Gastroesophageal sphincter (tissue), 4 donors: ENCODE measurements around the gene SLC10A6. TPM values are rescaled to one million over a fixed set of nuclear protein-coding genes. Genes with fewer than 3 reads are reported as not detected.

Experiments
- ATAC-seq: fragments of 150-250 bp; one replicate; pipeline ENCODE4 v1.9.1; 2016; ENCODE audit warnings: mild to moderate bottlenecking, moderate library complexity
- H3K27ac ChIP-seq, 4 donors: fragments of 200-600 bp; sonication (generic) in 3 of 4; 1 replicate in 3 of 4; 2 replicates in 1 of 4; pipeline ENCODE4 v1.5.1; 2016 to 2019
- H3K27me3 ChIP-seq: fragments of 200-600 bp; sonication (generic); one replicate; pipeline ENCODE4 v1.5.1; 2019
- H3K36me3 ChIP-seq, 2 donors: fragments of 200-600 bp; sonication (generic); one replicate each; pipeline ENCODE4 v1.5.1; 2019; ENCODE audit warnings: control low read depth in 1 of 2
- H3K4me1 ChIP-seq, 3 donors: fragments of 200-600 bp; sonication (generic); 1 replicate in 2 of 3; 2 replicates in 1 of 3; pipeline ENCODE4 v1.5.1; 2016 to 2019; ENCODE audit warnings: control low read depth in 2 of 3
- H3K4me3 ChIP-seq, 2 donors: fragments of 200-600 bp; sonication (generic); one replicate each; pipeline ENCODE4 v1.5.1; 2019; ENCODE audit warnings: mild to moderate bottlenecking in 1 of 2, moderate library complexity in 1 of 2
- H3K9me3 ChIP-seq, 3 donors: fragments of 200-600 bp; sonication (generic); one replicate each; pipeline ENCODE4 v1.5.1; 2017 to 2019; ENCODE audit warnings: control low read depth in 2 of 3
- EP300 ChIP-seq: sonication (generic); formaldehyde crosslinking; IDR thresholded peaks from one replicate; pipeline ENCODE4 v1.6.1; 2017; ENCODE audit warnings: antibody characterized with exemption, mild to moderate bottlenecking
- POLR2A ChIP-seq, 2 donors: fragments of 450-650 bp; IDR thresholded peaks; one replicate each; pipeline ENCODE4 v1.6.1; 2017; ENCODE audit warnings: antibody characterized with exemption in 2 of 2, mild to moderate bottlenecking in 2 of 2, moderate library complexity in 1 of 2
- POLR2AphosphoS5 ChIP-seq: sonication (generic); formaldehyde crosslinking; IDR thresholded peaks from one replicate; pipeline ENCODE4 v1.6.1; 2017; ENCODE audit warnings: antibody characterized with exemption
- WGBS, 2 donors: methylation state at CpG; one replicate each; pipeline ENCODE4 v1.1.5; 2018; ENCODE audit warnings: low coverage in 1 of 2; 5-methylcytosine and 5-hydroxymethylcytosine counted together
- total RNA-seq, 4 donors: library from RNA; depleted of rRNA; stranded (reverse); fragments of >200 nt; gene quantifications; one replicate each; pipeline ENCODE4 v1.1.0, GENCODE V29; 2016
- TF ChIP-seq, protein P1 (sequence below), 4 experiments: fragments of 200-600 bp in 2 of 4; fragments of 450-650 bp in 2 of 4; sonication (generic) in 1 of 4; IDR thresholded peaks; one replicate each; pipeline ENCODE4 v1.5.1; 2017 to 2019; ENCODE audit warnings: antibody characterized with exemption in 4 of 4, mild to moderate bottlenecking in 2 of 4, moderate library complexity in 2 of 4

SLC10A6 gene
- total RNA-seq, 4 donors from 2014 or later, result 0.35 to 3.3 (median 2.0) TPM

DNA sequence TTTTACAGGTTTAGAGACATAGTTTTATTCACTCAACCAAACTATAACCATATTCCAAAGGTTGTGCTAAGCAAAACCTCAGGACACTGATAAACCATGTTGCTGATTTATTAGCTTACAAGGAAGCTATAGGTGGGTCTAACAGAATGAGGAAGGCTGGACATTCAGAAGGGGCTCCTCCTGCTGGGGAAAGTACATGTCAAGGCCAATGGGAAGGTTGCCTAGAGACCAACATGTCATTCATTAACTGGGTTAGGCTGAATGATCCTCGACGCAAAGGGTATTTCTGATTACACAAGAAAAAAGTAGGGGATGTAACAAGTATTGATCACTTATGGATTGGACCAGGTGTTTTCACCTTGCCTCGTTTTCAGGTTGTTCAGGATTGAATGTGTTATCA is 30.3 kb downstream of the SLC10A6 start:
- H3K36me3 ChIP-seq, result peaks cover 0 to 29% of the 10 kb centered on the region in 2 donors
- no peaks in the 10 kb centered on the region for H3K27me3 ChIP-seq
- H3K9me3 ChIP-seq, result peaks cover 0 to 11% (median 0%) of the 10 kb centered on the region in 3 donors
- H3K4me1 ChIP-seq, result peaks cover 0 to 10% (median 0%) of the 10 kb centered on the region in 3 donors
- no peak for ATAC-seq
- 89 to 97% methylated on average over 3 of the region's 3 CpGs for WGBS, 2 donors
- H3K27ac ChIP-seq, result no peak overlapping the region
- no peak overlapping the region for H3K4me3 ChIP-seq
- TF ChIP-seq POLR2A (IDR thresholded peaks at IDR 0.05) (no peak), POLR2AphosphoS5 (no peak), EP300 (no peak)
- TF ChIP-seq, protein P1, sequence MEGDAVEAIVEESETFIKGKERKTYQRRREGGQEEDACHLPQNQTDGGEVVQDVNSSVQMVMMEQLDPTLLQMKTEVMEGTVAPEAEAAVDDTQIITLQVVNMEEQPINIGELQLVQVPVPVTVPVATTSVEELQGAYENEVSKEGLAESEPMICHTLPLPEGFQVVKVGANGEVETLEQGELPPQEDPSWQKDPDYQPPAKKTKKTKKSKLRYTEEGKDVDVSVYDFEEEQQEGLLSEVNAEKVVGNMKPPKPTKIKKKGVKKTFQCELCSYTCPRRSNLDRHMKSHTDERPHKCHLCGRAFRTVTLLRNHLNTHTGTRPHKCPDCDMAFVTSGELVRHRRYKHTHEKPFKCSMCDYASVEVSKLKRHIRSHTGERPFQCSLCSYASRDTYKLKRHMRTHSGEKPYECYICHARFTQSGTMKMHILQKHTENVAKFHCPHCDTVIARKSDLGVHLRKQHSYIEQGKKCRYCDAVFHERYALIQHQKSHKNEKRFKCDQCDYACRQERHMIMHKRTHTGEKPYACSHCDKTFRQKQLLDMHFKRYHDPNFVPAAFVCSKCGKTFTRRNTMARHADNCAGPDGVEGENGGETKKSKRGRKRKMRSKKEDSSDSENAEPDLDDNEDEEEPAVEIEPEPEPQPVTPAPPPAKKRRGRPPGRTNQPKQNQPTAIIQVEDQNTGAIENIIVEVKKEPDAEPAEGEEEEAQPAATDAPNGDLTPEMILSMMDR (IDR thresholded peaks at IDR 0.05), result no peak

- TF ChIP-seq, protein P1 (IDR thresholded peaks at IDR 0.05), result no peak
- TF ChIP-seq POLR2AphosphoS5, result no peak
- H3K27me3 ChIP-seq, result no peaks in the 10 kb centered on the region
- H3K4me3 ChIP-seq, result no peak overlapping the region
- H3K4me1 ChIP-seq, result peaks cover 0 to 10% (median 0%) of the 10 kb centered on the region in 3 donors
- peaks cover 0 to 11% (median 0%) of the 10 kb centered on the region in 3 donors for H3K9me3 ChIP-seq
- H3K36me3 ChIP-seq, result peaks cover 0 to 28% of the 10 kb centered on the region in 2 donors
- H3K27ac ChIP-seq, result no peak overlapping the region
- 83 to 96% methylated on average over 1 to 2 of the region's 2 CpGs for WGBS, 2 donors
- ATAC-seq, result no peak
Observed at GRCh38 chr4:86818211-86818610, 31.0 kb downstream of the SLC10A6 start.

DNA sequence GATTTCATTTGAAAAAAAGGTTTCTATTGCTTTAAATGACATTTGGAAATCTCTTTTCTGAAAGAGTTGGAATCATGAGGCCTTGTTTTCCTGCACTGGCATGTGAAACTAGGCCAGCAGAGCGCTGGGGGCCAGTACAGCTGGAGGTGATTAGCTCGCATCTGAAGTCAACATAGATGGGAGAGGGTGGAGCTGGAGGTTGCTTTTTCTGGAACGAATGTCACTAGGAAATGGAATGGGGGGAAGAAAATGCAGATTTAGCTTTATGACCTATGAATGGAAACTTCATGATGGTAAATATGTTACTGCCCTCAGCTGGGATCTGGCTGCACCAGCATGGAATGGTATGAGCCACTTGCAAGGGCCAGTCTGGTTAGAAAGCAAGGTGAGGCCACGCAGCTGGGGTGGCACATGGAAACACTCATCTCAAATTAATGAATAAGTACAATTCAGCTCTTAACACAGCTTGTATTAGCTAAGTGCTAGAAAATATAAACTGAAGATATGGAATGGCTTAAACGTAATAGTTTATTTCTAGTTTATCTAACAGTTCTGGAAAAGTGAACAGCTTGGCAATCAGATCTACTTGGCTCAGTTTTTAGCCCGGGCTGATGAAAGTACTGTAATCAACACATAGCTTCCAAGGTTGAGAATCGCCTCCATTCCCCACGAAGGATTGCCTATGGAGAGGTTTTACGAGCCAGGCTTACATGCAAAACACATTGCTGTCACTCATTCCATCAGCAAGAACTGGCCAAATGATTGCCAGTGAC is 32.5 kb downstream of the SLC10A6 start:
- H3K4me1 ChIP-seq, result peaks cover 0 to 10% (median 0%) of the 10 kb centered on the region in 3 donors
- H3K36me3 ChIP-seq, result peaks cover 0 to 38% of the 10 kb centered on the region in 2 donors
- 18 to 62% methylated on average over 9 of the region's 9 CpGs for WGBS, 2 donors
- peak overlapping the region in 3 of 4 donors; percentile 33 to 59 (median 43) for H3K27ac ChIP-seq
- peak; percentile 83 for ATAC-seq
- no peaks in the 10 kb centered on the region for H3K27me3 ChIP-seq
- no peak overlapping the region for H3K4me3 ChIP-seq
- H3K9me3 ChIP-seq, result peaks cover 0 to 11% (median 0%) of the 10 kb centered on the region in 3 donors
- TF ChIP-seq, protein P1 (IDR thresholded peaks at IDR 0.05), result no peak
- TF ChIP-seq POLR2A (IDR thresholded peaks at IDR 0.05) (no peak), POLR2AphosphoS5 (no peak), EP300 (no peak)

GRCh38 chr4:86815653-86816052 is 33.5 kb downstream of the SLC10A6 start:
- 86 to 100% methylated on average over 1 of the region's 1 CpG for WGBS, 2 donors
- Histone ChIP-seq H3K27me3 (no peaks in the 10 kb centered on the region), H3K4me1 (peaks cover 0 to 10% (median 0%) of the 10 kb centered on the region in 3 donors), H3K36me3 (peaks cover 0 to 48% of the 10 kb centered on the region in 2 donors), H3K9me3 (peaks cover 0 to 11% (median 0%) of the 10 kb centered on the region in 3 donors), H3K4me3 (no peak overlapping the region), H3K27ac (peak overlapping the region in 3 of 4 donors; percentile 33 to 59 (median 42))
- TF ChIP-seq POLR2AphosphoS5 (no peak), EP300 (no peak), POLR2A (IDR thresholded peaks at IDR 0.05) (no peak)
- TF ChIP-seq, protein P1 (IDR thresholded peaks at IDR 0.05), result no peak
- no peak for ATAC-seq

DNA sequence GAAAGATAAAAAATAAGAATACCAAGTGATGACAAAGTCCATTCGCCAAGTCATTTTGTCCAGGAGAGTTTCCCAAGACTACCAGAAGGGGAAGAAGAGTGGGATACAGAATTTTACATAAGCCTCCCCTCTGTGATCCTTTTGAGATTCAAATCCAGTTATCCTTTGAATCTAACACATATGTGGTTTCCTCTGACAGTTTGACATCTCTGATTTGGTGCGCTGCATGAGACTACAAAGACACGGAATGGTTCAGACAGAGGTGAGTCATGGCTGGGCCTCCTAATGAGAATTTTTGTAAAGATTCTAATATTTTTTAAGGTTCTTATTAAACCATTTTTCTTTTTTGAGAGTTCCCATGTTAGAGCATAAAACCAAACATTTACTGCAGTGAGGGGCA is 38.3 kb downstream of the SLC10A6 start:
- peaks cover 0 to 9% (median 0%) of the 10 kb centered on the region in 3 donors for H3K9me3 ChIP-seq
- no peaks in the 10 kb centered on the region for H3K27me3 ChIP-seq
- H3K4me1 ChIP-seq, result no peaks in the 10 kb centered on the region
- 90 to 96% methylated on average over 3 of the region's 3 CpGs for WGBS, 2 donors
- ATAC-seq, result no peak
- no peak overlapping the region for H3K27ac ChIP-seq
- H3K4me3 ChIP-seq, result no peak overlapping the region
- peaks cover 0 to 79% of the 10 kb centered on the region in 2 donors for H3K36me3 ChIP-seq
- no peak for TF ChIP-seq POLR2A (IDR thresholded peaks at IDR 0.05)
- TF ChIP-seq, protein P1 (IDR thresholded peaks at IDR 0.05), result no peak
- TF ChIP-seq EP300, result no peak
- no peak for TF ChIP-seq POLR2AphosphoS5
